ENCODE measurements around the gene TAB2. TPM values are rescaled to one million over a fixed set of nuclear protein-coding genes. Genes with fewer than 3 reads are reported as not detected.
"Not testable (repeated sequence)": the region's sequence is repeated elsewhere in the genome, so short reads cannot be mapped to it uniquely, and the experiment has no call there.

Gene TAB2
- total RNA-seq, 4 donors from 2014 or later = 63.7 to 73.5 (median 69.2) TPM

- intact Hi-C loops (cut with DNase I; ENCODE audit: low total_unique reads) (loop anchor here (5.0 kb wide), 1 partner anchor 58 kb away; no protein-coding TSS in a partner anchor), in situ Hi-C loops (cut with MboI; ENCODE audit: low sequenced_read_pairs in 4 of 4) (no loop called here)
- ATAC-seq (no peak), DNase-seq (no peak)
- Histone ChIP-seq H3K4me3 (no peak overlapping the region), H3K27ac (no peak overlapping the region), H3K27me3 (no peaks in the 10 kb centered on the region), H3K4me1 (peaks cover 17 to 21% of the 10 kb centered on the region in 2 donors), H3K9me3 (no peaks in the 10 kb centered on the region), H3K36me3 (no peaks in the 10 kb centered on the region)
- TF ChIP-seq POLR2A (IDR thresholded peaks at IDR 0.05) (no peak), CTCF (IDR thresholded peaks at IDR 0.05 in 4 of 5, conservative IDR thresholded peaks at IDR 0.05 in 1 of 5) (no peak)
Measured at GRCh38 chr6:149458806-149459205, 141.3 kb downstream of the TAB2 start.

GRCh38 chr6:149459761-149460160 lies 142.2 kb downstream of the TAB2 start:
- DNase-seq (no peak), ATAC-seq (no peak)
- H3K27ac ChIP-seq = no peak overlapping the region
- H3K4me1 ChIP-seq = peaks cover 7 to 12% of the 10 kb centered on the region in 2 donors
- no peaks in the 10 kb centered on the region for H3K9me3 ChIP-seq
- in situ Hi-C loops (cut with MboI; ENCODE audit: low sequenced_read_pairs in 4 of 4) (no loop called here), intact Hi-C loops (cut with DNase I; ENCODE audit: low total_unique reads) (loop anchor here (5.0 kb wide), 1 partner anchor 58 kb away; no protein-coding TSS in a partner anchor)
- H3K27me3 ChIP-seq = no peaks in the 10 kb centered on the region
- TF ChIP-seq CTCF (IDR thresholded peaks at IDR 0.05 in 4 of 5, conservative IDR thresholded peaks at IDR 0.05 in 1 of 5) (no peak), POLR2A (IDR thresholded peaks at IDR 0.05) (no peak)
- H3K36me3 ChIP-seq = no peaks in the 10 kb centered on the region
- no peak overlapping the region for H3K4me3 ChIP-seq

- H3K27ac ChIP-seq; H3K9me3 ChIP-seq; H3K36me3 ChIP-seq; in situ Hi-C loops (cut with MboI; ENCODE audit: low sequenced_read_pairs in 4 of 4); H3K4me3 ChIP-seq; ATAC-seq; intact Hi-C loops (cut with DNase I; ENCODE audit: low total_unique reads); H3K27me3 ChIP-seq; H3K4me1 ChIP-seq; DNase-seq: not testable (repeated sequence)
Measured at GRCh38 chr6:149460249-149460648, 142.7 kb downstream of the TAB2 start.

Other genes with a start within 250 kb of the TAB2 start
- 1 to 10 TPM in 1 of 4 donors, under 1 TPM in 1, not detected in 2; 0.33 to 6.3 TPM for gene SUMO4, start 82.5 kb downstream of the TAB2 start, total RNA-seq
- under 1 TPM in 3 of 4 donors, not detected in 1; 0.03 to 0.36 (median 0.24) TPM for gene ZC3H12D, start 167.3 kb downstream of the TAB2 start, total RNA-seq
- 10 to 100 TPM; 14.9 to 26.2 (median 18.5) TPM for gene PPIL4, start 228.3 kb downstream of the TAB2 start, total RNA-seq
- 10 to 100 TPM; 28.9 to 39.4 (median 33.1) TPM for gene GINM1, start 248.7 kb downstream of the TAB2 start, total RNA-seq